H9 (cell line): ENCODE results near the gene RBFOX1. TPM values are rescaled to one million over a fixed set of nuclear protein-coding genes. Genes with fewer than 3 reads are reported as not detected.

ENCODE experiments used
- DNase-seq: peaks from one replicate; pipeline ENCODE4 v3.0.0-alpha.2; 2017
- H2AFZ ChIP-seq: one replicate; pipeline ENCODE4 v1.6.1; 2013; ENCODE audit warnings: mild to moderate bottlenecking, low read length, control low read depth, moderate library complexity
- H2AK5ac ChIP-seq: 2 replicates; pipeline ENCODE4 v1.6.1; 2013; ENCODE audit warnings: low read length, control low read depth, mixed read lengths; ENCODE audit not compliant: insufficient read length
- H2BK120ac ChIP-seq: one replicate; pipeline ENCODE4 v1.6.1; 2013; ENCODE audit warnings: low read depth, mild to moderate bottlenecking, low read length, control low read depth, inconsistent platforms; ENCODE audit not compliant: poor library complexity, severe bottlenecking
- H2BK12ac ChIP-seq: 2 replicates; pipeline ENCODE4 v1.6.1; 2013; ENCODE audit warnings: low read length, control low read depth, mixed read lengths, low read depth; ENCODE audit not compliant: insufficient read length
- H2BK15ac ChIP-seq: 2 replicates; pipeline ENCODE4 v1.6.1; 2013; ENCODE audit warnings: low read depth, low read length, control low read depth
- H2BK20ac ChIP-seq: one replicate; pipeline ENCODE4 v1.6.1; 2013; ENCODE audit warnings: low read depth, mild to moderate bottlenecking, low read length, control low read depth, inconsistent platforms; ENCODE audit not compliant: poor library complexity, severe bottlenecking
- H2BK5ac ChIP-seq: 2 replicates; pipeline ENCODE4 v1.6.1; 2013; ENCODE audit warnings: low read length, control low read depth, mixed read lengths; ENCODE audit not compliant: insufficient read length
- H3K14ac ChIP-seq: 2 replicates; pipeline ENCODE4 v1.6.1; 2013; ENCODE audit warnings: low read length, control low read depth; ENCODE audit not compliant: insufficient read depth
- H3K18ac ChIP-seq: 2 replicates; pipeline ENCODE4 v1.6.1; 2013; ENCODE audit warnings: low read depth, mild to moderate bottlenecking, mixed read lengths, low read length, control low read depth; ENCODE audit not compliant: insufficient read length
- H3K23ac ChIP-seq: 2 replicates; pipeline ENCODE4 v1.6.1; 2013; ENCODE audit warnings: low read length, control low read depth, mixed read lengths, low read depth; ENCODE audit not compliant: insufficient read length
- H3K23me2 ChIP-seq: 2 replicates; pipeline ENCODE4 v1.6.1; 2013; ENCODE audit warnings: low read depth, mild to moderate bottlenecking, mixed read lengths, low read length, control low read depth; ENCODE audit not compliant: insufficient read length, poor library complexity, severe bottlenecking
- H3K27ac ChIP-seq: 2 replicates; pipeline ENCODE4 v1.5.1; 2013; ENCODE audit warnings: low read length, control low read depth, mixed read lengths, low read depth; ENCODE audit not compliant: insufficient read length
- H3K27me3 ChIP-seq: 2 replicates; pipeline ENCODE4 v1.6.1; 2013; ENCODE audit warnings: low read length, control low read depth, inconsistent platforms; ENCODE audit not compliant: insufficient read depth
- H3K4ac ChIP-seq: 2 replicates; pipeline ENCODE4 v1.6.1; 2013; ENCODE audit warnings: low read depth, mild to moderate bottlenecking, control low read depth, inconsistent platforms, low read length, moderate library complexity
- H3K4me1 ChIP-seq: 2 replicates; pipeline ENCODE4 v1.6.1; 2013; ENCODE audit warnings: low read length, control low read depth, inconsistent platforms; ENCODE audit not compliant: insufficient read depth
- H3K4me2 ChIP-seq: 2 replicates; pipeline ENCODE4 v1.6.1; 2013; ENCODE audit warnings: low read length, control low read depth, mixed read lengths; ENCODE audit not compliant: insufficient read length, insufficient read depth
- H3K56ac ChIP-seq: 2 replicates; pipeline ENCODE4 v1.6.1; 2013; ENCODE audit warnings: low read depth, mild to moderate bottlenecking, mixed read lengths, low read length, control low read depth; ENCODE audit not compliant: insufficient read length
- H3K79me1 ChIP-seq: 2 replicates; pipeline ENCODE4 v1.6.1; 2013; ENCODE audit warnings: low read depth, mild to moderate bottlenecking, moderate library complexity, low read length, control low read depth, inconsistent platforms; ENCODE audit not compliant: insufficient read depth, poor library complexity, severe bottlenecking
- H3K79me2 ChIP-seq: 2 replicates; pipeline ENCODE4 v1.6.1; 2013; ENCODE audit warnings: low read length, control low read depth, inconsistent platforms; ENCODE audit not compliant: insufficient read depth
- H3K9ac ChIP-seq: 2 replicates; pipeline ENCODE4 v1.6.1; 2013; ENCODE audit warnings: low read length, control low read depth, mixed read lengths; ENCODE audit not compliant: insufficient read length; ENCODE audit errors: extremely low read depth
- H3K9me3 ChIP-seq: one replicate; pipeline ENCODE4 v1.6.1; 2013; ENCODE audit warnings: low read depth, low read length, inconsistent platforms; ENCODE audit not compliant: control insufficient read depth
- H3T11ph ChIP-seq: one replicate; pipeline ENCODE4 v1.6.1; 2013; ENCODE audit warnings: mild to moderate bottlenecking, low read length, control low read depth, inconsistent platforms
- H4K20me1 ChIP-seq: one replicate; pipeline ENCODE4 v1.6.1; 2013; ENCODE audit not compliant: control insufficient read depth, insufficient read length, insufficient read depth
- H4K5ac ChIP-seq: 2 replicates; pipeline ENCODE4 v1.6.1; 2013; ENCODE audit warnings: low read depth, mild to moderate bottlenecking, mixed read lengths, low read length, control low read depth; ENCODE audit not compliant: insufficient read length
- H4K8ac ChIP-seq: replicated peaks from 2 replicates; pipeline ENCODE4 v1.6.1; 2013; ENCODE audit warnings: low read length, control low read depth, mixed read lengths, low read depth; ENCODE audit not compliant: insufficient read length
- H4K91ac ChIP-seq: 2 replicates; pipeline ENCODE4 v1.6.1; 2013; ENCODE audit warnings: low read depth, mild to moderate bottlenecking, moderate library complexity, mixed read lengths, low read length, control low read depth; ENCODE audit not compliant: insufficient read length
- H3K27ac Mint-ChIP-seq, 3 experiments: 2 replicates in 2 of 3; 3 replicates in 1 of 3; pipeline ENCODE4 v1.8.0; 2020 to 2021; ENCODE audit warnings: mixed read lengths in 3 of 3, mild to moderate bottlenecking in 1 of 3, moderate library complexity in 1 of 3
- H3K27me3 Mint-ChIP-seq: 2 replicates; pipeline ENCODE4 v1.8.0; 2021; ENCODE audit warnings: low read depth, mild to moderate bottlenecking, moderate library complexity, mixed read lengths
- H3K36me3 Mint-ChIP-seq, 3 experiments: 2 replicates in 2 of 3; 3 replicates in 1 of 3; pipeline ENCODE4 v1.8.0; 2020 to 2021; ENCODE audit warnings: low read depth in 3 of 3, mixed read lengths in 3 of 3; ENCODE audit not compliant: insufficient read depth in 1 of 3
- H3K4me1 Mint-ChIP-seq, 2 experiments: 2 replicates each; pipeline ENCODE4 v1.8.0; 2020; ENCODE audit warnings: mixed read lengths in 2 of 2
- H3K4me3 Mint-ChIP-seq, 2 experiments: 2 replicates in 1 of 2; 3 replicates in 1 of 2; pipeline ENCODE4 v1.8.0; 2020 to 2021; ENCODE audit warnings: mild to moderate bottlenecking in 2 of 2, mixed read lengths in 2 of 2, moderate library complexity in 1 of 2
- H3K9me3 Mint-ChIP-seq, 2 experiments: 2 replicates in 1 of 2; 3 replicates in 1 of 2; pipeline ENCODE4 v1.8.0; 2020; ENCODE audit warnings: mild to moderate bottlenecking in 2 of 2, mixed read lengths in 2 of 2, moderate library complexity in 1 of 2
- WGBS: extraction: QIAGEN DNeasy Blood & Tissue Kit; methylation state at CpG from one replicate; pipeline ENCODE4 v1.1.7; 2013; ENCODE audit warnings: missing lambda C conversion rate, low lambda C conversion rate, mixed read lengths; ENCODE audit not compliant: insufficient read length; ENCODE audit errors: extremely low coverage; 5-methylcytosine and 5-hydroxymethylcytosine counted together
- total RNA-seq: library from RNA; stranded (reverse); gene quantifications from 2 replicates; pipeline ENCODE4 v1.2.1, GENCODE V29; 2021
- TF ChIP-seq, protein P1 (sequence below): fragments of 200-600 bp; sonication (generic); conservative IDR thresholded peaks from 3 replicates; pipeline ENCODE4 v1.8.0; 2021; ENCODE audit warnings: antibody characterized with exemption, mild to moderate bottlenecking

RBFOX1 gene
- total RNA-seq, 1 experiment from 2014 or later = 2.0 TPM

DNA sequence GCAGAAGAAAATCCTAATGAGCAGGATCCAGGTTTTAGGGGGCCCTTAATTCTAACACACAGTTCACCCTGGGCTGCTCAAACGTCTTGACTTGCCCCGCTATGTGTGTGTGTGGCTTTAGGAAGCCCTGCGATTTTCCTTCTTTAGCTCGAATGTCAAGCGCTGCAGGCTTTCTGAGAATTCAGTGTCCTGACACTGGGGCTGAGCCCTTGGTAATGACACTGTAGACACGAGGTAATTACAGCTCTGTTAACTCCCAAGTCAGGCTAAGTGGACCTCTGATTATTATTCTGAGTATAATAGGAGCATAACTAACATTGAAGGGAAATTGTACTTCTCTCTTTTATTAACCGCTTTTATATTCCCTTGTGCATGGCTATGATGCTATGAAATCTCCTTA, 202.1 kb downstream of the RBFOX1 start:
- no peak overlapping the region for H4K8ac ChIP-seq
- no peaks in the 10 kb centered on the region for H3K36me3 Mint-ChIP-seq
- no peak overlapping the region for H2BK120ac ChIP-seq
- H3K14ac ChIP-seq = no peak overlapping the region
- no peak overlapping the region for H2BK12ac ChIP-seq
- H4K20me1 ChIP-seq = no peaks in the 10 kb centered on the region
- no peaks in the 10 kb centered on the region for H3K27me3 ChIP-seq
- no peaks in the 10 kb centered on the region for H3K4me1 Mint-ChIP-seq
- H3K9ac ChIP-seq = no peak overlapping the region
- no peak overlapping the region for H3K27ac Mint-ChIP-seq
- H3K79me2 ChIP-seq = no peaks in the 10 kb centered on the region
- no peak overlapping the region for H2BK5ac ChIP-seq
- no peak overlapping the region for H2BK15ac ChIP-seq
- H3K9me3 ChIP-seq = no peaks in the 10 kb centered on the region
- H3K9me3 Mint-ChIP-seq = peaks cover 0 to 2% of the 10 kb centered on the region in 2 experiments; a peak in 1 of 5 replicates
- no peak overlapping the region for H3K4me3 Mint-ChIP-seq
- H3K27ac ChIP-seq = no peak overlapping the region
- DNase-seq = no peak
- no CpG with 5 or more reads among the region's 7 CpGs for WGBS
- H3K4me1 ChIP-seq = no peaks in the 10 kb centered on the region
- no peak overlapping the region for H3K4ac ChIP-seq
- no peak overlapping the region for H3K23ac ChIP-seq
- H3T11ph ChIP-seq = no peak overlapping the region
- H2AFZ ChIP-seq = no peak overlapping the region
- no peaks in the 10 kb centered on the region for H3K23me2 ChIP-seq
- no peak overlapping the region for H3K56ac ChIP-seq
- H2AK5ac ChIP-seq = no peak overlapping the region
- H3K4me2 ChIP-seq = no peak overlapping the region
- H4K5ac ChIP-seq = no peak overlapping the region
- no peaks in the 10 kb centered on the region for H3K79me1 ChIP-seq
- H4K91ac ChIP-seq = no peak overlapping the region
- H3K27me3 Mint-ChIP-seq = no peaks in the 10 kb centered on the region
- H2BK20ac ChIP-seq = no peak overlapping the region
- TF ChIP-seq, protein P1, sequence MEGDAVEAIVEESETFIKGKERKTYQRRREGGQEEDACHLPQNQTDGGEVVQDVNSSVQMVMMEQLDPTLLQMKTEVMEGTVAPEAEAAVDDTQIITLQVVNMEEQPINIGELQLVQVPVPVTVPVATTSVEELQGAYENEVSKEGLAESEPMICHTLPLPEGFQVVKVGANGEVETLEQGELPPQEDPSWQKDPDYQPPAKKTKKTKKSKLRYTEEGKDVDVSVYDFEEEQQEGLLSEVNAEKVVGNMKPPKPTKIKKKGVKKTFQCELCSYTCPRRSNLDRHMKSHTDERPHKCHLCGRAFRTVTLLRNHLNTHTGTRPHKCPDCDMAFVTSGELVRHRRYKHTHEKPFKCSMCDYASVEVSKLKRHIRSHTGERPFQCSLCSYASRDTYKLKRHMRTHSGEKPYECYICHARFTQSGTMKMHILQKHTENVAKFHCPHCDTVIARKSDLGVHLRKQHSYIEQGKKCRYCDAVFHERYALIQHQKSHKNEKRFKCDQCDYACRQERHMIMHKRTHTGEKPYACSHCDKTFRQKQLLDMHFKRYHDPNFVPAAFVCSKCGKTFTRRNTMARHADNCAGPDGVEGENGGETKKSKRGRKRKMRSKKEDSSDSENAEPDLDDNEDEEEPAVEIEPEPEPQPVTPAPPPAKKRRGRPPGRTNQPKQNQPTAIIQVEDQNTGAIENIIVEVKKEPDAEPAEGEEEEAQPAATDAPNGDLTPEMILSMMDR = no peak
- H3K18ac ChIP-seq = no peak overlapping the region
